Endothelial cell of umbilical vein (primary cell): ENCODE measurements around the gene PRKCB.

ENCODE experiments used
- CTCF ChIP-seq, 2 donors: IDR thresholded peaks; 1 replicate in 1 of 2; 2 replicates in 1 of 2; pipeline ENCODE4 v1.5.1; 2011; ENCODE audit warnings: low read length in 2 of 2, mild to moderate bottlenecking in 2 of 2, moderate library complexity in 2 of 2, control low read depth in 1 of 2, inconsistent platforms in 1 of 2, low read depth in 1 of 2; ENCODE audit not compliant: insufficient read depth in 1 of 2; ENCODE audit errors: extremely low read depth in 1 of 2
- JUN ChIP-seq: IDR thresholded peaks from 2 replicates; pipeline ENCODE4 v1.6.1; 2011; ENCODE audit warnings: borderline replicate concordance, low read depth; ENCODE audit not compliant: insufficient read length, insufficient read depth
- POLR2AphosphoS5 ChIP-seq: IDR thresholded peaks from 2 replicates; pipeline ENCODE4 v1.6.1; 2012; ENCODE audit warnings: low read depth, mild to moderate bottlenecking, control low read depth, low read length, moderate library complexity; ENCODE audit not compliant: insufficient read depth

GRCh38 chr16:24180451-24180850, 344.7 kb downstream of the PRKCB start:
- no peak for TF ChIP-seq CTCF (IDR thresholded peaks at IDR 0.05; ENCODE audit: extremely low read depth in 1 of 2, insufficient read depth in 1 of 2, low read depth in 1 of 2, low read length in 2 of 2)
- no peak for TF ChIP-seq JUN
- no peak for TF ChIP-seq POLR2AphosphoS5
